GM18505 (cell line): ENCODE data around the gene LCN15.
A peak's percentile ranks its signal among the peaks of the same experiment; 100 is the strongest.
"Not testable (repeated sequence)": the region's sequence is repeated elsewhere in the genome, so short reads cannot be mapped to it uniquely, and the experiment has no call there.

ENCODE experiments used
- ATAC-seq: cut with Tn5 transposase; IDR thresholded peaks from one replicate; pipeline ENCODE4 v1.9.1; 2021; ENCODE audit not compliant: unreplicated experiment
- POLR2A ChIP-seq: IDR thresholded peaks from 4 replicates; pipeline ENCODE4 v1.6.1; 2011; ENCODE audit warnings: borderline replicate concordance; ENCODE audit not compliant: insufficient read depth, insufficient read length; ENCODE audit errors: extremely low read depth

LCN15 gene

GRCh38 chr9:136790640-136791515 is 26.6 kb upstream of the LCN15 start, which contains the start of gene TMEM141:
Gene TMEM141 (plus strand): TSS chr9:136791344. CDS start chr9:136791371, 27 bp downstream.
- TF ChIP-seq POLR2A: peak; percentile 77
- ATAC-seq: peak; percentile 76

GRCh38 chr9:136789523-136789937 is 25.2 kb upstream of the LCN15 start:
- no peak for ATAC-seq
- TF ChIP-seq POLR2A: no peak

- not testable (repeated sequence) for ATAC-seq
These were observed 24.6 kb upstream of the LCN15 start for GRCh38 chr9:136788644-136789522.

- no peak for TF ChIP-seq POLR2A
- ATAC-seq: no peak
These were observed 23.5 kb upstream of the LCN15 start for GRCh38 chr9:136787690-136788400.

GRCh38 chr9:136786983-136787382 is 22.7 kb upstream of the LCN15 start:
- ATAC-seq: not testable (repeated sequence)

- ATAC-seq: no peak
These were observed 22.1 kb upstream of the LCN15 start for GRCh38 chr9:136786451-136786850.

GRCh38 chr9:136785565-136786355 is 21.4 kb upstream of the LCN15 start:
- not testable (repeated sequence) for ATAC-seq

More at GRCh38 chr9:136786451-136786850, 22.1 kb upstream of the LCN15 start:
- no peak for TF ChIP-seq POLR2A

GRCh38 chr9:136784997-136785361 is 20.7 kb upstream of the LCN15 start:
- no peak for ATAC-seq
- TF ChIP-seq POLR2A: no peak

GRCh38 chr9:136784249-136784996 is 20.1 kb upstream of the LCN15 start:
- no peak for TF ChIP-seq POLR2A
- no peak for ATAC-seq

- no peak for TF ChIP-seq POLR2A
- no peak for ATAC-seq
These were observed 18.1 kb upstream of the LCN15 start for GRCh38 chr9:136782452-136782851.

GRCh38 chr9:136779808-136780207 is 15.5 kb upstream of the LCN15 start:
- TF ChIP-seq POLR2A: no peak
- no peak for ATAC-seq

GRCh38 chr9:136777359-136777758 is 13.0 kb upstream of the LCN15 start:
- no peak for ATAC-seq
- TF ChIP-seq POLR2A: no peak
